B cell (primary cell): ENCODE measurements around the gene ECD. TPM values are rescaled to one million over a fixed set of nuclear protein-coding genes. Genes with fewer than 3 reads are reported as not detected.

ENCODE experiments used
- ATAC-seq: fragments of 200-7000 bp; cut with Tn5 transposase; one replicate; pipeline ENCODE4 v1.10.0; 2021; ENCODE audit warnings: low read depth, mild to moderate bottlenecking, moderate number of reproducible peaks, moderate library complexity
- CTCF ChIA-PET: fragments of 350-600 bp; sonication (Branson Sonifier 250); formaldehyde crosslinking; loops from one replicate; lab custom pipeline; 2021; ENCODE audit warnings: antibody characterized with exemption, inconsistent platforms; lab: Charles Lee
- POLR2A ChIA-PET: fragments of 350-600 bp; sonication (Branson Sonifier 250); formaldehyde crosslinking; loops from one replicate; lab custom pipeline; 2021; ENCODE audit warnings: antibody characterized with exemption; lab: Charles Lee
- DNase-seq: peaks from one replicate; pipeline ENCODE4 v3.0.0; 2013
- H2AFZ ChIP-seq: 2 replicates; pipeline ENCODE4 v1.6.1; 2012; ENCODE audit warnings: mild to moderate bottlenecking, low read depth, low read length; ENCODE audit not compliant: insufficient read depth, poor library complexity, severe bottlenecking
- H3K27ac ChIP-seq, 2 donors: 1 replicate in 1 of 2; 2 replicates in 1 of 2; pipeline ENCODE4 v1.5.1; 2012 to 2013; ENCODE audit warnings: low read length in 2 of 2, mild to moderate bottlenecking in 2 of 2, moderate library complexity in 1 of 2
- H3K27me3 ChIP-seq, 4 experiments: fragments of 200-600 bp in 1 of 4; sonication (generic) in 1 of 4; replicated peaks in 1 of 4; 1 replicate in 2 of 4; 2 replicates in 2 of 4; pipeline versions ENCODE4 v1.6.1 to v1.7.0; 2013 to 2016; ENCODE audit warnings: low read length in 3 of 4, mild to moderate bottlenecking in 2 of 4, mixed read lengths in 1 of 4, moderate library complexity in 1 of 4; ENCODE audit not compliant: insufficient read depth in 4 of 4, control insufficient read depth in 3 of 4; ENCODE audit errors: control extremely low read depth in 1 of 4
- H3K36me3 ChIP-seq, 2 experiments: replicated peaks in 1 of 2; 1 replicate in 1 of 2; 2 replicates in 1 of 2; pipeline versions ENCODE4 v1.6.1 to v1.7.1; 2013; ENCODE audit warnings: low read length in 1 of 2; ENCODE audit not compliant: insufficient read depth in 2 of 2, control insufficient read depth in 1 of 2; ENCODE audit errors: control extremely low read depth in 1 of 2, extremely low read depth in 1 of 2
- H3K4me1 ChIP-seq, 2 donors: fragments of 200-600 bp in 1 of 2; sonication (generic) in 1 of 2; 1 replicate in 1 of 2; 2 replicates in 1 of 2; pipeline versions ENCODE4 v1.5.1 to v1.6.1; 2013 to 2017; ENCODE audit warnings: low read length in 2 of 2; ENCODE audit not compliant: control insufficient read depth in 2 of 2, insufficient read depth in 2 of 2
- H3K4me2 ChIP-seq: replicated peaks from 2 replicates; pipeline ENCODE3; 2012; ENCODE audit warnings: mild to moderate bottlenecking, low read depth, low read length; ENCODE audit not compliant: poor library complexity, severe bottlenecking
- H3K4me3 ChIP-seq, 5 experiments: fragments of 200-600 bp in 1 of 5; sonication (generic) in 1 of 5; 1 replicate in 3 of 5; 2 replicates in 2 of 5; pipeline versions ENCODE4 v1.5.1 to v1.7.0; 2011 to 2016; ENCODE audit warnings: low read length in 4 of 5, mild to moderate bottlenecking in 4 of 5, low read depth in 2 of 5, control low read depth in 1 of 5, moderate library complexity in 1 of 5; ENCODE audit not compliant: insufficient read depth in 1 of 5; ENCODE audit errors: control extremely low read depth in 1 of 5, extremely low read depth in 1 of 5
- H3K79me2 ChIP-seq: fragments of 200-600 bp; sonication (generic); one replicate; pipeline ENCODE4 v1.6.0; 2016; ENCODE audit warnings: low read length; ENCODE audit not compliant: control insufficient read depth, insufficient read depth
- H3K9ac ChIP-seq: fragments of 200-600 bp; sonication (generic); 2 replicates; pipeline ENCODE4 v1.6.1; 2017; ENCODE audit warnings: mild to moderate bottlenecking, low read length, moderate library complexity
- H3K9me3 ChIP-seq, 3 donors: one replicate each; pipeline versions ENCODE4 v1.6.1 to v1.7.1; 2013; ENCODE audit warnings: low read length in 2 of 3; ENCODE audit not compliant: control insufficient read depth in 2 of 3, insufficient read depth in 1 of 3; ENCODE audit errors: control extremely low read depth in 1 of 3
- H4K20me1 ChIP-seq: 2 replicates; pipeline ENCODE4 v1.6.0; 2012; ENCODE audit warnings: mild to moderate bottlenecking, low read length; ENCODE audit not compliant: insufficient read depth, control insufficient read depth, poor library complexity, severe bottlenecking
- H3K27ac Mint-ChIP-seq: one replicate; pipeline ENCODE4 v1.8.0; 2021; ENCODE audit warnings: mixed read lengths
- H3K27me3 Mint-ChIP-seq: one replicate; pipeline ENCODE4 v1.8.0; 2021; ENCODE audit warnings: mixed read lengths
- H3K4me1 Mint-ChIP-seq: one replicate; pipeline ENCODE4 v1.8.0; 2021; ENCODE audit warnings: mixed read lengths
- H3K4me3 Mint-ChIP-seq: one replicate; pipeline ENCODE4 v1.8.0; 2021; ENCODE audit warnings: mixed read lengths
- H3K9me3 Mint-ChIP-seq: one replicate; pipeline ENCODE4 v1.8.0; 2022; ENCODE audit warnings: mixed read lengths; ENCODE audit not compliant: insufficient read depth
- EZH2 ChIP-seq: IDR thresholded peaks from 2 replicates; pipeline ENCODE4 v1.6.1; 2012; ENCODE audit warnings: borderline replicate concordance, low read depth, mild to moderate bottlenecking, moderate library complexity, low read length; ENCODE audit not compliant: insufficient read depth, poor library complexity, severe bottlenecking
- WGBS: methylation state at CpG from one replicate; pipeline ENCODE4 v1.1.5; 2013; ENCODE audit warnings: missing lambda C conversion rate; ENCODE audit not compliant: insufficient coverage; 5-methylcytosine and 5-hydroxymethylcytosine counted together
- intact Hi-C: fragments of 100-400 bp; cut with micrococcal nuclease; formaldehyde crosslinking; loops from one replicate; pipeline ENCODE4 v1.10.0; 2022
- polyA plus RNA-seq: library from polyadenylated mRNA; depleted of rRNA; stranded (reverse); fragments of >200 nt; gene quantifications from 2 replicates; pipeline ENCODE4 v1.2.3, GENCODE V29; 2012
- total RNA-seq, 2 donors: library from RNA; stranded (reverse); fragments of 120-200 nt in 1 of 2; gene quantifications; 1 replicate in 1 of 2; 2 replicates in 1 of 2; pipeline versions ENCODE4 v1.2.3 to v1.2.4, GENCODE V29; 2013 to 2022
- TF ChIP-seq, protein P1 (sequence below): fragments of 200-600 bp; IDR thresholded peaks from one replicate; pipeline ENCODE4 v1.8.0; 2022; ENCODE audit warnings: antibody characterized with exemption, mild to moderate bottlenecking

ECD gene
- total and polyA plus RNA-seq, 2 donors (not counting 1 experiment from before 2014, with no cell fraction given) = 15.7 to 37.1 TPM

- Histone ChIP-seq H3K9ac (no peak overlapping the region), H4K20me1 (peaks cover 27% of the 10 kb centered on the region), H3K27me3 (no peaks in the 10 kb centered on the region), H2AFZ (no peak overlapping the region), H3K9me3 (no peaks in the 10 kb centered on the region), H3K4me2 (peak overlapping the region; percentile 91), H3K27ac (peak overlapping the region in 1 of 2 donors; percentile 98), H3K4me3 (no peak overlapping the region), H3K36me3 (no peaks in the 10 kb centered on the region), H3K4me1 (peaks cover 10 to 18% of the 10 kb centered on the region in 2 donors), H3K79me2 (peaks cover 61% of the 10 kb centered on the region)
- ATAC-seq (no peak), DNase-seq (no peak)
- 69% methylated on average over 2 of the region's 2 CpGs for WGBS
- H3K4me1 Mint-ChIP-seq = peaks cover 30% of the 10 kb centered on the region
- peak overlapping the region; percentile 93 for H3K4me3 Mint-ChIP-seq
- H3K27me3 Mint-ChIP-seq = no peaks in the 10 kb centered on the region
- ChIA-PET CTCF (interaction anchor here (0.6 to 5.4 kb wide), 5 partner anchors 16 to 532 kb away, joined by 4 to 111 read pairs (median 6); partner anchors contain the start of gene NUDT13), POLR2A (no interaction called here)
- intact Hi-C loops = no loop called here
- no peaks in the 10 kb centered on the region for H3K9me3 Mint-ChIP-seq
- H3K27ac Mint-ChIP-seq = no peak overlapping the region
- no peak for TF ChIP-seq EZH2
- TF ChIP-seq, protein P1, sequence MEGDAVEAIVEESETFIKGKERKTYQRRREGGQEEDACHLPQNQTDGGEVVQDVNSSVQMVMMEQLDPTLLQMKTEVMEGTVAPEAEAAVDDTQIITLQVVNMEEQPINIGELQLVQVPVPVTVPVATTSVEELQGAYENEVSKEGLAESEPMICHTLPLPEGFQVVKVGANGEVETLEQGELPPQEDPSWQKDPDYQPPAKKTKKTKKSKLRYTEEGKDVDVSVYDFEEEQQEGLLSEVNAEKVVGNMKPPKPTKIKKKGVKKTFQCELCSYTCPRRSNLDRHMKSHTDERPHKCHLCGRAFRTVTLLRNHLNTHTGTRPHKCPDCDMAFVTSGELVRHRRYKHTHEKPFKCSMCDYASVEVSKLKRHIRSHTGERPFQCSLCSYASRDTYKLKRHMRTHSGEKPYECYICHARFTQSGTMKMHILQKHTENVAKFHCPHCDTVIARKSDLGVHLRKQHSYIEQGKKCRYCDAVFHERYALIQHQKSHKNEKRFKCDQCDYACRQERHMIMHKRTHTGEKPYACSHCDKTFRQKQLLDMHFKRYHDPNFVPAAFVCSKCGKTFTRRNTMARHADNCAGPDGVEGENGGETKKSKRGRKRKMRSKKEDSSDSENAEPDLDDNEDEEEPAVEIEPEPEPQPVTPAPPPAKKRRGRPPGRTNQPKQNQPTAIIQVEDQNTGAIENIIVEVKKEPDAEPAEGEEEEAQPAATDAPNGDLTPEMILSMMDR = no peak
Observed at GRCh38 chr10:73093922-73094850, 73.6 kb downstream of the ECD start.

GRCh38 chr10:73092830-73093229 lies 75.0 kb downstream of the ECD start:
- H3K4me1 ChIP-seq = peaks cover 10 to 18% of the 10 kb centered on the region in 2 donors
- CTCF ChIA-PET = interaction anchor here (5.4 kb wide), 1 partner anchor 67 kb away, joined by 111 read pairs; no protein-coding TSS in a partner anchor
- DNase-seq (no peak), ATAC-seq (no peak)
- intact Hi-C loops = no loop called here
- Mint-ChIP-seq H3K4me3 (no peak overlapping the region), H3K27ac (no peak overlapping the region), H3K9me3 (no peaks in the 10 kb centered on the region), H3K4me1 (peaks cover 31% of the 10 kb centered on the region), H3K27me3 (no peaks in the 10 kb centered on the region)
- H2AFZ ChIP-seq = no peak overlapping the region
- TF ChIP-seq, protein P1 = no peak
- TF ChIP-seq EZH2 = no peak
- POLR2A ChIA-PET = interaction anchor here (0.6 kb wide), 2 partner anchors 15 to 52 kb away, joined by 3 read pairs; no protein-coding TSS in a partner anchor
- H3K27ac ChIP-seq = no peak overlapping the region
- H3K27me3 ChIP-seq = no peaks in the 10 kb centered on the region
- H3K4me3 ChIP-seq = no peak overlapping the region
- H4K20me1 ChIP-seq = peaks cover 27% of the 10 kb centered on the region
- WGBS = 100% methylated on average over 1 of the region's 3 CpGs
- no peak overlapping the region for H3K4me2 ChIP-seq
- H3K36me3 ChIP-seq = no peaks in the 10 kb centered on the region
- peaks cover 74% of the 10 kb centered on the region for H3K79me2 ChIP-seq
- no peak overlapping the region for H3K9ac ChIP-seq
- no peaks in the 10 kb centered on the region for H3K9me3 ChIP-seq
